Stimulated activated CD4-positive, alpha-beta T cell treated with anti-CD3 and anti-CD28 coated beads, Interleukin-4, amount 100 ng/mL, for 48 hours (primary cell): ENCODE results near the gene DNAJC6.
"Not testable (repeated sequence)": the region's sequence is repeated elsewhere in the genome, so short reads cannot be mapped to it uniquely, and the experiment has no call there.

Experiments
- DNase-seq, 2 donors: peaks; one replicate each; pipeline ENCODE4 v3.0.0-alpha.2; 2020; ENCODE audit warnings: low read depth in 2 of 2

DNAJC6 gene

GRCh38 chr1:65309304-65310077 is at the start of gene DNAJC6:
TSS of gene DNAJC6 (plus strand) at chr1:65309543. CDS start at chr1:65309746, 203 bp downstream.
- DNase-seq = peak; percentile 43 to 55

GRCh38 chr1:65259816-65260215 is 49.5 kb upstream of the DNAJC6 start:
- no peak for DNase-seq

- no peak for DNase-seq
These were observed 48.4 kb upstream of the DNAJC6 start for GRCh38 chr1:65260851-65261473.

- DNase-seq = no peak
These were observed 46.1 kb upstream of the DNAJC6 start for GRCh38 chr1:65263286-65263685.

- no peak for DNase-seq
These were observed 45.0 kb upstream of the DNAJC6 start for GRCh38 chr1:65264197-65264929.

GRCh38 chr1:65265296-65265650 is 44.1 kb upstream of the DNAJC6 start:
- no peak for DNase-seq

- DNase-seq = peak in 1 of 2 donors; percentile 9
These were observed 43.5 kb upstream of the DNAJC6 start for GRCh38 chr1:65265651-65266351.

GRCh38 chr1:65266476-65266875 is 42.9 kb upstream of the DNAJC6 start:
- DNase-seq = no peak

GRCh38 chr1:65267271-65267670 is 42.1 kb upstream of the DNAJC6 start:
- no peak for DNase-seq

- DNase-seq = no peak
These were observed 41.7 kb upstream of the DNAJC6 start for GRCh38 chr1:65267683-65268082.

GRCh38 chr1:65269612-65270011 is 39.7 kb upstream of the DNAJC6 start:
- no peak for DNase-seq

GRCh38 chr1:65276197-65276939 is 33.0 kb upstream of the DNAJC6 start:
- no peak for DNase-seq

- DNase-seq = no peak
These were observed 31.6 kb upstream of the DNAJC6 start for GRCh38 chr1:65277605-65278347.

- no peak for DNase-seq
These were observed 30.8 kb upstream of the DNAJC6 start for GRCh38 chr1:65278376-65279069.

GRCh38 chr1:65279070-65279779 is 30.1 kb upstream of the DNAJC6 start:
- no peak for DNase-seq

- DNase-seq = no peak
These were observed 27.5 kb upstream of the DNAJC6 start for GRCh38 chr1:65281846-65282245.

GRCh38 chr1:65284229-65284628 is 25.1 kb upstream of the DNAJC6 start:
- no peak for DNase-seq

- DNase-seq = no peak
These were observed 19.9 kb upstream of the DNAJC6 start for GRCh38 chr1:65289449-65289848.

- DNase-seq = not testable (repeated sequence)
These were observed 17.5 kb upstream of the DNAJC6 start for GRCh38 chr1:65291818-65292217.
